ENCODE measurements around the gene BRD7.

BRD7 gene

GRCh38 chr16:50303041-50303604 is 65.7 kb downstream of the BRD7 start:
- H3K27ac Mint-ChIP-seq, result peak overlapping the region; percentile 81
- no peaks in the 10 kb centered on the region for H3K27me3 Mint-ChIP-seq
- peaks cover 1% of the 10 kb centered on the region for H3K4me1 Mint-ChIP-seq (ENCODE audit: low read depth)
- H3K9me3 Mint-ChIP-seq, result no peaks in the 10 kb centered on the region
- peak; percentile 22 for DNase-seq
- H3K4me3 Mint-ChIP-seq, result no peak overlapping the region
- H3K36me3 Mint-ChIP-seq (ENCODE audit: low read depth), result peaks cover 77% of the 10 kb centered on the region

GRCh38 chr16:50302472-50303005 is 66.2 kb downstream of the BRD7 start:
- H3K9me3 Mint-ChIP-seq, result no peaks in the 10 kb centered on the region
- H3K36me3 Mint-ChIP-seq (ENCODE audit: low read depth), result peaks cover 79% of the 10 kb centered on the region
- peak overlapping the region; percentile 81 for H3K27ac Mint-ChIP-seq
- DNase-seq, result peak; percentile 20
- peaks cover 1% of the 10 kb centered on the region for H3K4me1 Mint-ChIP-seq (ENCODE audit: low read depth)
- H3K4me3 Mint-ChIP-seq, result no peak overlapping the region
- no peaks in the 10 kb centered on the region for H3K27me3 Mint-ChIP-seq

DNA sequence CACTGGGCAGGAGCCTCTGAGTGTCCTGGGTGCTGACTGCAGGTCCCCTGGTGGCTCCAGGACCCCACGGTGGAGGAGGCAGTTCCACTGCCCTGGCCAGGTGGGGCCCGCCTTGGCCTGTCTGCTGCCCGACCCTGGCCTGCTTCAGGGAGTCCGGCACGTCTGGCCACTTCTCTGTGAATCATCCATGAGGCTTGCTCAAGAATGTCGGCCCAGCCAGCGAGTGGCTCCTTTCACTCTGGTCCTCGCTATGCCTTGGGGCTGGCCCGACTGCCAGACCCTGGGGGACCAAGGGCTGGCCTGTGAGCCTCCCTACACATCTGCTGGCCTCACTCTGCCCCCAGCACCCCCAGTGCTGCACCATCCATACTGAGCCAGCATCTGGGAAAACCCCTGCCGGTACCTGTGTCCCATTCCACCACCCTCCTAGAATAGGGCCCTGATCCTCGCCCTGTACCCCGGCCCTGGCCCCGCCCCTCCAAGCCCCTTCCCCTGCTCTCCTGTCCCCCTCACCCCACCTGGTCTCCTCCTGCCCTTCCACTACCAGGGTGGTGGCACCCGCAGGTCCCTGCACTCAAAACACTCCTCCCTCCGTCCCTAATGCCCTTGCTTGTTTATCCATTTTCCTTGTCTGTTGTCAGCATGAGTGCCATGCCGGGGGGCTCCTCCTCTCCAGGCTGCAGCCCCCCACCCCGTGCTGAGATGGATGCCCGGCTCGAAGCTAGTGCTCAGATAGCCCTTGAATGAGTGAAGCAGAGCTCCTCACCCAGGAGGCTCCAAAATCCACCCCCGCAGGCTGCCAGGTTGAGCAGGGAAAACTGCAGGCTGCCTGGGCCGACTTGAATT is 66.9 kb downstream of the BRD7 start:
- peaks cover 1% of the 10 kb centered on the region for H3K4me1 Mint-ChIP-seq (ENCODE audit: low read depth)
- H3K4me3 Mint-ChIP-seq, result no peak overlapping the region
- H3K27me3 Mint-ChIP-seq, result no peaks in the 10 kb centered on the region
- DNase-seq, result peak; percentile 24
- no peak overlapping the region for H3K27ac Mint-ChIP-seq
- no peaks in the 10 kb centered on the region for H3K9me3 Mint-ChIP-seq
- peaks cover 79% of the 10 kb centered on the region for H3K36me3 Mint-ChIP-seq (ENCODE audit: low read depth)

GRCh38 chr16:50300942-50301625 is 67.7 kb downstream of the BRD7 start:
- Mint-ChIP-seq H3K4me3 (no peak overlapping the region), H3K9me3 (no peaks in the 10 kb centered on the region), H3K27ac (no peak overlapping the region), H3K27me3 (no peaks in the 10 kb centered on the region), H3K4me1 (ENCODE audit: low read depth) (no peaks in the 10 kb centered on the region), H3K36me3 (ENCODE audit: low read depth) (peaks cover 81% of the 10 kb centered on the region)
- DNase-seq, result no peak

DNA sequence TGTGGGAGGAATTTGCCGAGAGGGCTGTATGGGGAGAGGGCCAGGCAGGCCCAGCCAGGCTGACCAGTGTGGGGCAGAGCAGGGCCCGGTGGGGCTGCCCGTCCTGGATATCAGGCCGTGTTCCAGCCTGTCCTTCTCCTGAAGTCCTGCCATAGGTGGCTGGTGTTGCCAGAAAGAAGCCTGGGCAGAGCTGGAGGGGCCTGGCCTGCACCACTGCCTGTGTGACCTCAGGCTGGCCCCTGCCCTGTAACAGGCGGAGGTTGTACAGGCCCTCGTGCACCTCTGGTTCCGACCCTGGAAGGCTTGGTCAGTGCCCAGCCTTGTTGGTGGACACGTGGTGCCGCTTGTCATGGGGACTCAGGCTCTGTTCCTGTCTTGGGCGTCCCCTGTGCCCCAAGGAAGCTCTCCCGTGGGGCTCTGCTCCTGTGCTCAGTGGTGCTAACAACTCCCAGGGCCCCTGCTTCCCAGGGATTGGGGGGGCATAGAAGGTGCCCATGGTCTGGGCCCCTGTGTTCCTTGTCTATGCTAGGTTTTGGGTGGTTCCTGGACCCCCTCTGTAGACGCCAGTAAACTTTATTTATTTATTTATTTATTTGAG is 69.2 kb downstream of the BRD7 start:
- DNase-seq, result no peak
- H3K27me3 Mint-ChIP-seq, result no peaks in the 10 kb centered on the region
- H3K4me3 Mint-ChIP-seq, result no peak overlapping the region
- H3K9me3 Mint-ChIP-seq, result no peaks in the 10 kb centered on the region
- no peaks in the 10 kb centered on the region for H3K4me1 Mint-ChIP-seq (ENCODE audit: low read depth)
- H3K36me3 Mint-ChIP-seq (ENCODE audit: low read depth), result peaks cover 81% of the 10 kb centered on the region
- H3K27ac Mint-ChIP-seq, result no peak overlapping the region

DNA sequence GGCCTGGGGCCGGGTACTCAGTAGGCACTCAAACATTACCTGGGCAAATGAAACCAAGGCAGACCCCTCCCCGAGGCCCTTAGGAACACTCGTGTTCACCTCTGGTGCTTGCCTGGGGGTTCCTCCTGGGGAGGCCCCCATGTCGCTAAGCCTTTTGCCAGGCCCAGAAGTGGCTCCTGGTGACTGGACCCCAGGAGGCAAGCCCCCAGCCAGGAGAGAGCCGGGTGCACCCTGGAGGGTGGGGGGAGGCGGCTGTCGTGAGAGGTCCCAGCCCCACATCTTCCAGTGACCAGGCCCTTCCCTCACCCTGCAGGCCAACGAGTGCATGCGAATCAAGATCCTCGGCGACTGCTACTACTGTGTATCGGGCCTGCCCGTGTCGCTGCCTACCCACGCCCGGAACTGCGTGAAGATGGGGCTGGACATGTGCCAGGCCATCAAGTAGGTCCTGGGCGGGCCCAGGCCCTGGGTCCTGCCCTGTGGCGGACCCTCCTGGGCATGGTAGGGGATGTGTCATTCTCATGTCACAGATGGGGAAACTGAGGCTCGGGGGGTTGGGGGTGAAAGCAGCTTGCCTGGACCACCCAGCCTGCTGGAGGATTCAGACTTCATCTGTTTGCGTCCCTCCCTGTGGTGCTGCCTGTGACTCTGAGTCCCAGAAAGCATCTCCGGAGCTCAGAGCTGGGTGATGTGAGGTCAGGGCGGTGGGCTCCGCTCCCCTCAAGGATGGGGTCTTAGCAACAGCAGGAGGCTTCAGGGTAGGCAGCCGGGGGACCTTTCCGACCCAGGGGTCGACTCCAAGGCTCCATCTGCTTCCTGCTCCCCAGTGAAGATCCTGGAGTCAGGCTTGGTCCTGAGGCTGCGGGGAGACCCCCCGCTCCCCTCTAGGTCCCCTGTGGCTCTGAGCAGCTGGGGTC is 69.9 kb downstream of the BRD7 start:
- no peak overlapping the region for H3K4me3 Mint-ChIP-seq
- peak overlapping the region; percentile 50 for H3K27ac Mint-ChIP-seq
- H3K9me3 Mint-ChIP-seq, result no peaks in the 10 kb centered on the region
- peaks cover 83% of the 10 kb centered on the region for H3K36me3 Mint-ChIP-seq (ENCODE audit: low read depth)
- no peaks in the 10 kb centered on the region for H3K27me3 Mint-ChIP-seq
- no peaks in the 10 kb centered on the region for H3K4me1 Mint-ChIP-seq (ENCODE audit: low read depth)
- no peak for DNase-seq

DNA sequence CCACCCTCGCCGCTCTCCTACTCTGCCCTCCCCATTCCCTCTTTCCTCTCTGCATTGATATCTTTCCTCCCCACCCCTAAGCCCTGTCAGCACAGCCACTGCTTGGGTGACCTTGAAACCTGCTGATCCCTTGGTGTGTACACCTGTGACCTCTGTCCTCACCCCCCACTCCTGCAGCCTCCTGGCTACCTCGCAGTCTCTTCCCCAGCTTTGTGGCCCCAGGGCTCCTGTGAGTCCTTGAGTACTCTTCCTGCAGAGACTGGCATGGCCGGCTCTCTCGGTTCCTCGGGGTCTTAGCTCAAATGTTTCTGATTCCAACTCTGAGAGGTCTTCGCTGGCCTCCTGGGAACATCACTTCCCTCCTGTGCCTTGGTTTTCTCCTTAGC is 70.7 kb downstream of the BRD7 start:
- Mint-ChIP-seq H3K36me3 (ENCODE audit: low read depth) (peaks cover 84% of the 10 kb centered on the region), H3K4me3 (no peak overlapping the region), H3K27me3 (no peaks in the 10 kb centered on the region), H3K27ac (peak overlapping the region; percentile 50), H3K4me1 (ENCODE audit: low read depth) (no peaks in the 10 kb centered on the region), H3K9me3 (no peaks in the 10 kb centered on the region)
- no peak for DNase-seq

DNA sequence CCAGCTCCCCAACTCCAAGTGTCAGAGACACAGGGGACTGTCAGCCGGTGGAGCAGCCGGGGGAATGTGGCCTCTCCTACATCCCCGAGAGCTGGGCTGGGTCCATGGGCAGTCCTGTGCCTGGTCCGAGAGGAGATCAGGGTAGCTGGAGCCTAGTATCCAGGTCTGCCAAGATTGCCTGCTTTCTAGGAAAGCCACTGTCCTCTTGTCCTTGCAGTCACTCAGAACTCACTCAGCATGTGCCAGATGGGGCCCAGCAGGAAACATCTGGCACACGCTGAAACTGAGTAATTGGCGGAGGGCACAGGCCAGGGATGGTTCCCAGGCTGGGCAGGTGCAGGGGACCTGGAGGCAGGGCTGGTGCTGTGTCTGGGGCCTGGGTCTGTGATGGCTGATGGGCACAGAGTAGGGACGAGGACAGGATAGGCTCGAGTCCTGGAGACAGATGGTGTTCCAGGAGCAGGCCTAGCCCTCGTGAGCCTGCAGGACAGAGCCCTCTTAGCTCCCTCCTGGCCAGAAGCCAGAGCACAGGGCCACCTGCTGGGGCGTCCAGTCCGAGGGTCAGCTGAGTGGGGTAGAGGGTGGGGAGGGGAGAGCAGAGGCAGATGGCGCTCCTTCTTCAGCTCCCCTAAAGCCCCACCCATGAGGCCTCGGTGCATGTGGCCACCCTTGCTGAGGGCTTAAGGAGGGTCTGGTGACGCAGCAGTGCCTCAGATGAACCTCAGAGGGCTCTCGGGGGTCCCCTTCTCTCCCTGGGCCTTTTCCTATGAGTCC is 71.3 kb downstream of the BRD7 start:
- Mint-ChIP-seq H3K4me3 (no peak overlapping the region), H3K27me3 (no peaks in the 10 kb centered on the region), H3K4me1 (ENCODE audit: low read depth) (no peaks in the 10 kb centered on the region), H3K9me3 (no peaks in the 10 kb centered on the region), H3K27ac (peak overlapping the region; percentile 61), H3K36me3 (ENCODE audit: low read depth) (peaks cover 84% of the 10 kb centered on the region)
- no peak for DNase-seq

DNA sequence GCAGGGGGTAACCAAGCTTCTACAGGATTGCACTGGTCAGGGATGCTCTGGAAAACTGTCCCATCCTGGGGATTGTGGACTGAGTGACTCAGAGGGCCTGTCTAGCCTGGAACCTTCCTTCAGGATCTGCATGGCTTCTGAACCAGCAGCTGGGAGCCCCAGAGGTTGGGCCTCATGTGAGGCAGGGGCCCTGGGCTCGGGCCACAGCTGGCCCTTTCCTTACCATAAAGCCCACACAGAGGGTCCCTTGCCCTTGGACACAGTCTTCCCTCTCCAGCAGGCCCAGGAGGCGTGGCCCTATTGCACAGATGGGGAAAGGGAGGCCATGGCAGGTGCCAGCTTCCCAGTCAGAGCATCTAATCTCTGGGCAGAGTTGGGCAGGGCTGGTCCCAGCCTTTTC is 72.0 kb downstream of the BRD7 start:
- DNase-seq, result no peak
- Mint-ChIP-seq H3K4me3 (no peak overlapping the region), H3K27ac (no peak overlapping the region), H3K27me3 (no peaks in the 10 kb centered on the region), H3K36me3 (ENCODE audit: low read depth) (peaks cover 85% of the 10 kb centered on the region), H3K4me1 (ENCODE audit: low read depth) (no peaks in the 10 kb centered on the region), H3K9me3 (no peaks in the 10 kb centered on the region)

- no peaks in the 10 kb centered on the region for H3K4me1 Mint-ChIP-seq (ENCODE audit: low read depth)
- no peaks in the 10 kb centered on the region for H3K9me3 Mint-ChIP-seq
- H3K27me3 Mint-ChIP-seq, result no peaks in the 10 kb centered on the region
- H3K27ac Mint-ChIP-seq, result peak overlapping the region; percentile 84
- H3K36me3 Mint-ChIP-seq (ENCODE audit: low read depth), result peaks cover 82% of the 10 kb centered on the region
- no peak for DNase-seq
- no peak overlapping the region for H3K4me3 Mint-ChIP-seq
Observed at GRCh38 chr16:50295541-50296132, 73.2 kb downstream of the BRD7 start.

GRCh38 chr16:50294955-50295354 is 73.8 kb downstream of the BRD7 start:
- Mint-ChIP-seq H3K27me3 (no peaks in the 10 kb centered on the region), H3K4me1 (ENCODE audit: low read depth) (peaks cover 2% of the 10 kb centered on the region), H3K27ac (no peak overlapping the region), H3K36me3 (ENCODE audit: low read depth) (peaks cover 84% of the 10 kb centered on the region), H3K9me3 (no peaks in the 10 kb centered on the region), H3K4me3 (no peak overlapping the region)
- no peak for DNase-seq

DNA sequence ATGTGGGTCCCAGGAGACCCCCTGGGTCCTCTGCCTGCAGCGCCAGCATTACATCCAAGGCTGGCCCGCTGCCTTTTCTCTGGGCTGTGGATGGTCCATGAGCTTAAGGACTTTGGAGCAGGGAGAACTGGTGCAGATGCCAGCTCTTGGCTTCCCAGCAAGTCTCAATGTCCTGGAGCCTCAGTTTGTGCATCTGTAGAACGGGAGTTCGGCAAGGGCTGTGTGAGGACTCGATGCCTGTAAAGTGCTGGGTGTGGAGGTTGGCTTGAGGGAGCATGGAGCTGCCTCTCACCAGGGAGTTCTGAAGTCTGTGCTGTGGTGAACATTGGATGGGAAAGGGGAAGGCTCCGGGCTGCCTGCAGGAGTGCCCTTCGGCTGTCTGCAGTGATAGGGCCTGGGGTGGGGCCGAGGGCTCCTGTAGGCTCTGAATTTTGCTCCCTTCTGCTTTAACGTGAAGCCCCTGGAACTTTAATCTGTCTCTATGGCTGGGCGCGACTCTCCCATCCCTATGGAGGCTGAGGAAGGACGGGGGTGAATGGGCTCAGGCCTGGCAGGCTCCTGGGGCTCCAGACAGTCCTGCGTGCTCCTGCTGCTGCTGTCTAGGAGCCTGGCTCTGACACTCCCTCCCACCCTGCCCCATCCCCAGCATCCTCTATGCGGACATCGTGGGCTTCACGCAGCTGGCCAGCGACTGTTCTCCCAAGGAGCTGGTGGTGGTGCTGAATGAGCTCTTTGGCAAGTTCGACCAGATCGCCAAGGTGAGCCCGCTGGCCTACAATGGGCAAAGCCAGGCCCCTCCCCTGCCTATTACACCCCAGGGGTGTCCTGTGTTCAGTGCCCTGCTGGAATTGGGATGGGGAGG is 74.6 kb downstream of the BRD7 start:
- Mint-ChIP-seq H3K27me3 (no peaks in the 10 kb centered on the region), H3K36me3 (ENCODE audit: low read depth) (peaks cover 86% of the 10 kb centered on the region), H3K4me3 (no peak overlapping the region), H3K27ac (peak overlapping the region; percentile 18), H3K4me1 (ENCODE audit: low read depth) (peaks cover 3% of the 10 kb centered on the region), H3K9me3 (no peaks in the 10 kb centered on the region)
- no peak for DNase-seq
